CD8-positive, alpha-beta memory T cell (primary cell): ENCODE data around the gene IQCK. TPM values are rescaled to one million over a fixed set of nuclear protein-coding genes. Genes with fewer than 3 reads are reported as not detected.

Source experiments
- CTCF ChIA-PET: fragments of 350-600 bp; sonication (Branson Sonifier 250); formaldehyde crosslinking; loops from one replicate; lab custom pipeline; 2021; ENCODE audit warnings: antibody characterized with exemption; lab: Charles Lee
- POLR2A ChIA-PET: fragments of 350-600 bp; sonication (Branson Sonifier 250); formaldehyde crosslinking; loops from one replicate; lab custom pipeline; 2021; ENCODE audit warnings: antibody characterized with exemption; lab: Charles Lee
- DNase-seq, 5 donors: peaks; one replicate each; pipeline versions ENCODE4 v3.0.0 to v3.0.0-alpha.2; 2020 to 2022; ENCODE audit warnings: mixed read lengths in 1 of 5
- H3K27ac ChIP-seq: one replicate; pipeline ENCODE4 v1.7.0; 2013; ENCODE audit warnings: low read depth, mild to moderate bottlenecking, low read length, moderate library complexity
- H3K27me3 ChIP-seq: 2 replicates; pipeline ENCODE4 v1.7.0; 2013; ENCODE audit warnings: low read length, mild to moderate bottlenecking; ENCODE audit not compliant: insufficient read depth, poor library complexity, severe bottlenecking
- H3K36me3 ChIP-seq: 2 replicates; pipeline ENCODE4 v1.7.0; 2013; ENCODE audit warnings: mild to moderate bottlenecking, low read length, moderate library complexity; ENCODE audit not compliant: insufficient read depth
- H3K4me1 ChIP-seq: 2 replicates; pipeline ENCODE4 v1.7.0; 2013; ENCODE audit warnings: mild to moderate bottlenecking, low read length, moderate library complexity; ENCODE audit not compliant: insufficient read depth
- H3K4me3 ChIP-seq: 2 replicates; pipeline ENCODE4 v1.7.0; 2013; ENCODE audit warnings: mild to moderate bottlenecking, low read length
- H3K9me3 ChIP-seq: 2 replicates; pipeline ENCODE4 v1.7.0; 2013; ENCODE audit warnings: mild to moderate bottlenecking, low read length
- H3K27ac Mint-ChIP-seq, 8 donors: one replicate each; pipeline ENCODE4 v1.8.0; 2020 to 2021; ENCODE audit warnings: mixed read lengths in 8 of 8, mild to moderate bottlenecking in 6 of 8, inconsistent platforms in 3 of 8, moderate library complexity in 3 of 8
- H3K27me3 Mint-ChIP-seq, 2 donors: one replicate each; pipeline ENCODE4 v1.8.0; 2020 to 2021; ENCODE audit warnings: mixed read lengths in 2 of 2, mild to moderate bottlenecking in 1 of 2, moderate library complexity in 1 of 2
- H3K36me3 Mint-ChIP-seq, 3 donors: one replicate each; pipeline ENCODE4 v1.8.0; 2020 to 2021; ENCODE audit warnings: mixed read lengths in 3 of 3, inconsistent platforms in 1 of 3, mild to moderate bottlenecking in 1 of 3
- H3K4me1 Mint-ChIP-seq, 3 donors: one replicate each; pipeline ENCODE4 v1.8.0; 2020 to 2021; ENCODE audit warnings: mixed read lengths in 3 of 3, inconsistent platforms in 1 of 3, mild to moderate bottlenecking in 1 of 3
- H3K4me3 Mint-ChIP-seq, 7 donors: one replicate each; pipeline ENCODE4 v1.8.0; 2020 to 2021; ENCODE audit warnings: mixed read lengths in 7 of 7, mild to moderate bottlenecking in 6 of 7, moderate library complexity in 4 of 7, inconsistent platforms in 2 of 7
- H3K9me3 Mint-ChIP-seq, 5 donors: one replicate each; pipeline ENCODE4 v1.8.0; 2020 to 2022; ENCODE audit warnings: mixed read lengths in 5 of 5, mild to moderate bottlenecking in 3 of 5, moderate library complexity in 2 of 5, inconsistent platforms in 1 of 5
- polyA plus RNA-seq: library from polyadenylated mRNA; unstranded; fragments of 300-500 nt; fragmentation: Illumina TruSeq; gene quantifications from one replicate; pipeline ENCODE4 v1.2.3, GENCODE V29; 2021
- total RNA-seq, 2 experiments: library from RNA; stranded (reverse); gene quantifications; one replicate each; pipeline ENCODE4 v1.2.3, GENCODE V29; 2021

The IQCK gene
- total and polyA plus RNA-seq, 3 experiments from 2014 or later: 1.9 to 3.8 (median 2.6) TPM

GRCh38 chr16:19878757-19879156 is 160.7 kb downstream of the IQCK start:
- H3K4me3 ChIP-seq: no peak overlapping the region
- Mint-ChIP-seq H3K27me3 (peaks cover 21 to 43% of the 10 kb centered on the region in 2 donors), H3K4me1 (peaks cover 5 to 12% (median 9%) of the 10 kb centered on the region in 3 donors), H3K4me3 (no peak overlapping the region), H3K27ac (no peak overlapping the region), H3K36me3 (no peaks in the 10 kb centered on the region), H3K9me3 (peaks cover 0 to 2% (median 0%) of the 10 kb centered on the region in 5 donors)
- H3K9me3 ChIP-seq: no peaks in the 10 kb centered on the region
- H3K27me3 ChIP-seq: peaks cover 10% of the 10 kb centered on the region
- peaks cover 6% of the 10 kb centered on the region for H3K4me1 ChIP-seq
- H3K27ac ChIP-seq: no peak overlapping the region
- CTCF ChIA-PET: interaction anchor here (1.9 kb wide), 1 partner anchor 278 kb away, joined by 4 read pairs; no protein-coding TSS in a partner anchor
- no peak for DNase-seq
- H3K36me3 ChIP-seq: no peaks in the 10 kb centered on the region
- POLR2A ChIA-PET: no interaction called here

GRCh38 chr16:19879241-19879792 is 161.2 kb downstream of the IQCK start:
- peaks cover 10% of the 10 kb centered on the region for H3K27me3 ChIP-seq
- H3K4me1 ChIP-seq: peaks cover 7% of the 10 kb centered on the region
- CTCF ChIA-PET: no interaction called here
- H3K36me3 Mint-ChIP-seq: no peaks in the 10 kb centered on the region
- no peak overlapping the region for H3K4me3 ChIP-seq
- no peak overlapping the region for H3K27ac ChIP-seq
- no peak overlapping the region for H3K27ac Mint-ChIP-seq
- POLR2A ChIA-PET: no interaction called here
- peaks cover 21 to 39% of the 10 kb centered on the region in 2 donors for H3K27me3 Mint-ChIP-seq
- no peak for DNase-seq
- no peaks in the 10 kb centered on the region for H3K36me3 ChIP-seq
- H3K4me1 Mint-ChIP-seq: peaks cover 5 to 15% (median 9%) of the 10 kb centered on the region in 3 donors
- H3K9me3 Mint-ChIP-seq: peaks cover 0 to 2% (median 0%) of the 10 kb centered on the region in 5 donors
- no peak overlapping the region for H3K4me3 Mint-ChIP-seq
- no peaks in the 10 kb centered on the region for H3K9me3 ChIP-seq

GRCh38 chr16:19881028-19881427 is 163.0 kb downstream of the IQCK start:
- H3K27ac Mint-ChIP-seq: no peak overlapping the region

GRCh38 chr16:19881783-19882182 is 163.7 kb downstream of the IQCK start:
- ChIA-PET POLR2A (no interaction called here), CTCF (interaction anchor here (1.0 to 1.6 kb wide), 4 partner anchors 10 to 324 kb away, joined by 4 to 5 read pairs (median 4); no protein-coding TSS in a partner anchor)
- DNase-seq: no peak
- peaks cover 0 to 4% (median 0%) of the 10 kb centered on the region in 5 donors for H3K9me3 Mint-ChIP-seq
- Histone ChIP-seq H3K4me3 (no peak overlapping the region), H3K27ac (no peak overlapping the region), H3K9me3 (no peaks in the 10 kb centered on the region), H3K36me3 (no peaks in the 10 kb centered on the region), H3K4me1 (peaks cover 24% of the 10 kb centered on the region), H3K27me3 (peaks cover 23% of the 10 kb centered on the region)
- H3K27ac Mint-ChIP-seq: no peak overlapping the region
- H3K27me3 Mint-ChIP-seq: peaks cover 32 to 46% of the 10 kb centered on the region in 2 donors
- H3K4me1 Mint-ChIP-seq: peaks cover 20 to 36% (median 25%) of the 10 kb centered on the region in 3 donors
- peak overlapping the region in 1 of 7 donors; percentile 10 for H3K4me3 Mint-ChIP-seq
- no peaks in the 10 kb centered on the region for H3K36me3 Mint-ChIP-seq

More at GRCh38 chr16:19881028-19881427, 163.0 kb downstream of the IQCK start:
- no peaks in the 10 kb centered on the region for H3K9me3 ChIP-seq
- Mint-ChIP-seq H3K9me3 (peaks cover 0 to 2% (median 0%) of the 10 kb centered on the region in 5 donors), H3K4me3 (no peak overlapping the region), H3K36me3 (no peaks in the 10 kb centered on the region), H3K27me3 (peaks cover 28 to 48% of the 10 kb centered on the region in 2 donors), H3K4me1 (peaks cover 14 to 29% (median 20%) of the 10 kb centered on the region in 3 donors)
- H3K4me3 ChIP-seq: no peak overlapping the region
- H3K36me3 ChIP-seq: no peaks in the 10 kb centered on the region
- peaks cover 17% of the 10 kb centered on the region for H3K4me1 ChIP-seq
- no peak overlapping the region for H3K27ac ChIP-seq
- H3K27me3 ChIP-seq: peaks cover 22% of the 10 kb centered on the region
- POLR2A ChIA-PET: no interaction called here
- CTCF ChIA-PET: interaction anchor here (0.6 to 1.2 kb wide), 2 partner anchors 18 to 321 kb away, joined by 3 to 4 read pairs; no protein-coding TSS in a partner anchor
- DNase-seq: no peak

- Histone ChIP-seq H3K4me1 (peaks cover 24% of the 10 kb centered on the region), H3K4me3 (no peak overlapping the region), H3K9me3 (no peaks in the 10 kb centered on the region), H3K36me3 (no peaks in the 10 kb centered on the region), H3K27me3 (peaks cover 23% of the 10 kb centered on the region), H3K27ac (no peak overlapping the region)
- Mint-ChIP-seq H3K4me3 (no peak overlapping the region), H3K9me3 (peaks cover 0 to 4% (median 0%) of the 10 kb centered on the region in 5 donors), H3K27me3 (peaks cover 32 to 46% of the 10 kb centered on the region in 2 donors), H3K27ac (no peak overlapping the region), H3K4me1 (peaks cover 20 to 36% (median 25%) of the 10 kb centered on the region in 3 donors), H3K36me3 (no peaks in the 10 kb centered on the region)
- POLR2A ChIA-PET: no interaction called here
- CTCF ChIA-PET: interaction anchor here (0.8 to 1.6 kb wide), 5 partner anchors 9 to 325 kb away, joined by 3 to 5 read pairs (median 4); no protein-coding TSS in a partner anchor
- no peak for DNase-seq
These were observed 164.1 kb downstream of the IQCK start for GRCh38 chr16:19882186-19882585.

GRCh38 chr16:19882646-19883045 is 164.6 kb downstream of the IQCK start:
- no peaks in the 10 kb centered on the region for H3K9me3 ChIP-seq
- Mint-ChIP-seq H3K9me3 (peaks cover 0 to 4% (median 0%) of the 10 kb centered on the region in 5 donors), H3K4me1 (peaks cover 20 to 36% (median 25%) of the 10 kb centered on the region in 3 donors), H3K27ac (peak overlapping the region in 1 of 8 donors; percentile 27), H3K36me3 (no peaks in the 10 kb centered on the region), H3K27me3 (peaks cover 32 to 46% of the 10 kb centered on the region in 2 donors), H3K4me3 (peak overlapping the region in 4 of 7 donors; percentile 2 to 41 (median 6))
- POLR2A ChIA-PET: no interaction called here
- H3K27me3 ChIP-seq: peaks cover 23% of the 10 kb centered on the region
- CTCF ChIA-PET: interaction anchor here (0.8 to 1.6 kb wide), 4 partner anchors 9 to 325 kb away, joined by 3 to 5 read pairs (median 4); no protein-coding TSS in a partner anchor
- no peaks in the 10 kb centered on the region for H3K36me3 ChIP-seq
- H3K27ac ChIP-seq: no peak overlapping the region
- H3K4me1 ChIP-seq: peaks cover 24% of the 10 kb centered on the region
- H3K4me3 ChIP-seq: no peak overlapping the region
- no peak for DNase-seq

- Mint-ChIP-seq H3K27ac (no peak overlapping the region), H3K4me3 (peak overlapping the region in 6 of 7 donors; percentile 41 to 70 (median 62)), H3K36me3 (no peaks in the 10 kb centered on the region), H3K9me3 (peaks cover 0 to 4% (median 0%) of the 10 kb centered on the region in 5 donors), H3K4me1 (peaks cover 20 to 36% (median 25%) of the 10 kb centered on the region in 3 donors), H3K27me3 (peaks cover 32 to 46% of the 10 kb centered on the region in 2 donors)
- H3K36me3 ChIP-seq: no peaks in the 10 kb centered on the region
- peak in 2 of 5 donors; percentile 14 to 49 for DNase-seq
- peaks cover 23% of the 10 kb centered on the region for H3K27me3 ChIP-seq
- ChIA-PET CTCF (interaction anchor here (1.2 to 1.6 kb wide), 4 partner anchors 8 to 285 kb away, joined by 3 to 6 read pairs (median 5); no protein-coding TSS in a partner anchor), POLR2A (no interaction called here)
- H3K9me3 ChIP-seq: no peaks in the 10 kb centered on the region
- no peak overlapping the region for H3K4me3 ChIP-seq
- no peak overlapping the region for H3K27ac ChIP-seq
- H3K4me1 ChIP-seq: peaks cover 24% of the 10 kb centered on the region
These were observed 165.4 kb downstream of the IQCK start for GRCh38 chr16:19883296-19883965.
